ENCODE data around the gene NEUROG3. TPM values are rescaled to one million over a fixed set of nuclear protein-coding genes. Genes with fewer than 3 reads are reported as not detected.
A peak's percentile ranks its signal among the peaks of the same experiment; 100 is the strongest.

Gene NEUROG3
- total and polyA plus RNA-seq, 2 of the 8 experiments (the other 6 are each of a cell fraction or from before 2014, with no cell fraction given) = 0.45 TPM; not detected in 1

DNA sequence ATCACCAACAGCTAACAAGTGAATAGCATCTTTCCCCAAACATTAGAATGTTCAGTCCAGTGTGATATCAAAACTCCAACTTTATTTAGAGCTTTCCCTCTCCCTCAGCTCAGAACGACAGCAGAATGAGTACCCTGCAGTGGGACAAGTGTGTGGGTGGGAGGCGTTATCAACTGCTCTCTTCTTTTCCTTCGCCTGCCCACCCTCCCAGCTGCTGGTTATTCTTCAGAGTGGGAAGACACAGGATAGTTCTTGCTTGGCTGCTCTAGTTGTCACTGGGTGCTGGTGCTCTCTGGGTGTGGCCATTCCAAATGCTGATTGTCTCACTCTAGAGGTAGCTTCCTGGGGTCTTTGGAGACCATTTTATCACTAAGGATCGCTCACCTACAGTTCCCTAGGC lies 43.1 kb upstream of the NEUROG3 start:
- FAIRE-seq (no peak), DNase-seq (ENCODE audit: low read depth in 1 of 2, low spot score in 2 of 2) (no peak)
- Histone ChIP-seq H2BK20ac (ENCODE audit: low read length) (no peak overlapping the region), H3K79me1 (ENCODE audit: low read depth, low read length) (no peaks in the 10 kb centered on the region), H4K5ac (ENCODE audit: insufficient read length, low read depth, low read length) (no peak overlapping the region), H4K20me1 (replicated peaks in 1 of 2; ENCODE audit: control insufficient read depth in 1 of 2, insufficient read depth in 2 of 2, low read length in 2 of 2) (no peaks in the 10 kb centered on the region), H3K9me3 (ENCODE audit: insufficient read depth in 2 of 2, low read depth in 1 of 2, low read length in 1 of 2) (peaks cover 4 to 9% of the 10 kb centered on the region in 2 experiments; a peak in 2 of 4 replicates), H2AK5ac (ENCODE audit: low read depth, low read length) (no peak overlapping the region), H3K4me2 (ENCODE audit: insufficient read depth in 1 of 2, low read depth in 2 of 2, low read length in 2 of 2) (no peak overlapping the region), H3K18ac (ENCODE audit: extremely low read depth, low read length) (no peak overlapping the region), H4K91ac (replicated peaks; ENCODE audit: insufficient read length, low read length) (no peak overlapping the region), H3K9ac (replicated peaks in 1 of 4; ENCODE audit: extremely low read depth in 1 of 4, low read depth in 3 of 4, low read length in 3 of 4) (no peak overlapping the region), H3K27ac (ENCODE audit: low read depth, low read length) (no peak overlapping the region), H3K27me3 (replicated peaks in 1 of 4; ENCODE audit: control insufficient read depth in 3 of 4, extremely low read depth in 1 of 4, insufficient read depth in 3 of 4, low read length in 3 of 4) (0 out of 7 replicates have a peak, but pooled peaks cover 0 to 2% (median 0%) of the 10 kb centered on the region in 4 experiments), H3K4me1 (replicated peaks in 1 of 4; ENCODE audit: control insufficient read depth in 3 of 4, insufficient read depth in 4 of 4, low read length in 3 of 4) (no peaks in the 10 kb centered on the region), H3K23me2 (ENCODE audit: low read depth, low read length) (no peaks in the 10 kb centered on the region), H2AFZ (ENCODE audit: low read length) (no peak overlapping the region), H3K14ac (ENCODE audit: insufficient read length) (no peak overlapping the region), H3K23ac (ENCODE audit: insufficient read length) (no peak overlapping the region), H3K4ac (replicated peaks; ENCODE audit: insufficient read length, low read depth, low read length) (no peak overlapping the region), H3K79me2 (ENCODE audit: control insufficient read depth in 1 of 2, insufficient read depth in 2 of 2, low read length in 2 of 2) (no peaks in the 10 kb centered on the region), H2BK12ac (ENCODE audit: low read depth, low read length) (peak overlapping the region; percentile 13; the same call in 1 of the 2 replicates), H2BK5ac (ENCODE audit: low read depth, low read length) (no peak overlapping the region), H2BK15ac (ENCODE audit: low read length) (no peak overlapping the region), H3K56ac (replicated peaks; ENCODE audit: insufficient read length, low read depth, low read length) (no peak overlapping the region), H3K36me3 (ENCODE audit: control insufficient read depth in 2 of 4, insufficient read depth in 4 of 4, low read length in 3 of 4) (no peaks in the 10 kb centered on the region), H3K4me3 (ENCODE audit: extremely low read depth in 1 of 4, insufficient read depth in 2 of 4, low read depth in 3 of 4, low read length in 4 of 4) (no peak overlapping the region), H2BK120ac (replicated peaks; ENCODE audit: low read depth, low read length) (no peak overlapping the region), H4K8ac (ENCODE audit: extremely low read depth, insufficient read depth, low read length) (no peak overlapping the region)
- ChIA-PET CTCF (ENCODE audit: partially characterized antibody) (interaction anchor here (0.9 to 5.2 kb wide), 5 partner anchors 8 to 101 kb away, joined by 3 to 30 read pairs (median 10); no protein-coding TSS in a partner anchor), POLR2A (ENCODE audit: partially characterized antibody) (interaction anchor here (0.9 kb wide), 1 partner anchor 18 kb away, joined by 3 read pairs; no protein-coding TSS in a partner anchor)
- 76% methylated on average over 4 of the region's 4 CpGs; no CpG with 5 or more reads in 1 of the 2 experiments for WGBS, 2 experiments (ENCODE audit: extremely low coverage in 1 of 2, insufficient coverage in 1 of 2, insufficient read length in 1 of 2, insufficient replicate concordance in 2 of 2, low coverage in 1 of 2, low lambda C conversion rate in 2 of 2, missing lambda C conversion rate in 1 of 2)
- TF ChIP-seq JUN (IDR thresholded peaks at IDR 0.05; ENCODE audit: low read depth, low read length) = no peak
- TF ChIP-seq GABPA (IDR thresholded peaks at IDR 0.05; ENCODE audit: borderline replicate concordance, insufficient read depth, low read length) = no peak
- TF ChIP-seq MAX (IDR thresholded peaks at IDR 0.05) = no peak
- TF ChIP-seq TBP (IDR thresholded peaks at IDR 0.05; ENCODE audit: low read depth, low read length) = no peak
- no peak for TF ChIP-seq CBX5 (IDR thresholded peaks at IDR 0.05; ENCODE audit: low read depth, low read length)
- TF ChIP-seq, protein P1, sequence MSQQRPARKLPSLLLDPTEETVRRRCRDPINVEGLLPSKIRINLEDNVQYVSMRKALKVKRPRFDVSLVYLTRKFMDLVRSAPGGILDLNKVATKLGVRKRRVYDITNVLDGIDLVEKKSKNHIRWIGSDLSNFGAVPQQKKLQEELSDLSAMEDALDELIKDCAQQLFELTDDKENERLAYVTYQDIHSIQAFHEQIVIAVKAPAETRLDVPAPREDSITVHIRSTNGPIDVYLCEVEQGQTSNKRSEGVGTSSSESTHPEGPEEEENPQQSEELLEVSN (IDR thresholded peaks at IDR 0.05) = no peak
- TF ChIP-seq, protein P2, sequence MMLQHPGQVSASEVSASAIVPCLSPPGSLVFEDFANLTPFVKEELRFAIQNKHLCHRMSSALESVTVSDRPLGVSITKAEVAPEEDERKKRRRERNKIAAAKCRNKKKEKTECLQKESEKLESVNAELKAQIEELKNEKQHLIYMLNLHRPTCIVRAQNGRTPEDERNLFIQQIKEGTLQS (IDR thresholded peaks at IDR 0.05; ENCODE audit: insufficient read depth, low read depth, low read length) = no peak
